GM21717 (cell line): Measurements from ENCODE around the gene CCDC85C.

Experiments used
- ATAC-seq: cut with Tn5 transposase; IDR thresholded peaks from one replicate; pipeline ENCODE4 v1.9.1; 2021; ENCODE audit warnings: mild to moderate bottlenecking, moderate library complexity; ENCODE audit not compliant: unreplicated experiment

Gene CCDC85C

DNA sequence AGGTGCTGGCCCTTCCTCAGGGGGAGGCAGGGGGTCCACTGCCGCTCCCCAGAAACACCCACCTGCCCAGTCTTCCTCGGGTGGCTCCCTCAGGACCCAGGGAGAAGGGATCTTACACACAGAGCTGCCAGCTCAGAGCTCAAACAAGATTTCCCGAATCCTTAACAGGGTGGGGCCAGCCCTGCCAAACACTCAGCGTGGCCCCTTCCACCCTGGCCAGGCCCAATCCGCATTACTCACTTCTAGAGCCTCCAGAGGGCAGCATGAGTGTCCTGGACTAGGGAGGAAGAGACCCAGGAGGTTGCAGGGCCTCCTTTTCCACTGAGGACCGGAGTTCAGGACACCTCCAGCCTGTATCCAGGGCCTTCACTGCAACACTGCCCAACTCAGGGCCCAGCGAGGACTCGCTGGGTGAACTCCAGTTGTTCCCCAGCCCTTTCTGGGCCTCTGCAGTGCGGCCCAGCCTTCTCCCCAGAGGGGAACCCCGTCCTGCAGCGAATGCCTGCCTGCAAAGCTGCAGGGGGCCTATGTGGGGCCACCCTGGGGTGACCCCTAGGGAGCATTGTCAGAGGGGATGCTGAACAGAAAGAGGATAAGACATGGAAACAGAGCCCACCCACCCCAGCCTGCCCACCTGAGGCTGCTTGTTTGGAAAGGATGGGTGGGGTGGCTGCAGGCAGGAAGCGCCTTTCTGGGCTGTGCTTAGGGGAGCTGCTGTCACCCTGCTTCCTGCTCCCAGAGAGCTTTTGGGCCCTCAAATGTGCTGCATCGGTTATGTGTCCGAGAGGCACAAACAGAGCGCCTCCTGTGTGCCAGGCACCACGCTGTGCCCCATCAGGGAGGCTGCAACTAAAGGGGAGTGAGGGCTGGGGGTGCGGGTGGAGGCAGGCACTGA is 79.0 kb downstream of the CCDC85C start:
- ATAC-seq: no peak

DNA sequence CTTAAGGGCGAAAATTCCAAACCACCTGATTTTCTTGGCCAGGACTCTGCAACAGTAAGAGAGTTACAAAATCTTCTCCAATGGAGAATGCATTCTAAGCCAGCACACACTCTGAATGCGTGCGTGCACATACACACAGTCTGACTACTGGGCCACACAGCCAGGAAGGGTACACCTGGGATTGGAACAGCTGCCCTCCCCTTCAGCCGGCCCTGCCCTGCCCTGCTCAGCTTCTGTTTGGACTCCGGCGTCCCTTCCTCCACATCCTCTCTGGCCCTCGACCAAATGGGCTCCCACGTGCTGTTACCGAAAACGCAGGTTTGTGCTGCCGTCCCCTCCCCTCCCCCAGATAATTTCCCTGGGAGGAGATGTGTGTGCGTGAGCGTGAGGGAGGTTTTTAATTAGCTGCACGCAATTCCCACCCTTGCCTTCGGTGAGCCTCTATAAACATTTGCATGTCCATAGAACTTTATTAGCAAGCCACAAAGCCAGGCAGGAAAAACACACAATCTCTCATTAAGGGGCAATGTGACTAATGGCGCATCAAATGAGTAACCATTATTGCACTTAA is 79.8 kb downstream of the CCDC85C start:
- ATAC-seq: no peak

DNA sequence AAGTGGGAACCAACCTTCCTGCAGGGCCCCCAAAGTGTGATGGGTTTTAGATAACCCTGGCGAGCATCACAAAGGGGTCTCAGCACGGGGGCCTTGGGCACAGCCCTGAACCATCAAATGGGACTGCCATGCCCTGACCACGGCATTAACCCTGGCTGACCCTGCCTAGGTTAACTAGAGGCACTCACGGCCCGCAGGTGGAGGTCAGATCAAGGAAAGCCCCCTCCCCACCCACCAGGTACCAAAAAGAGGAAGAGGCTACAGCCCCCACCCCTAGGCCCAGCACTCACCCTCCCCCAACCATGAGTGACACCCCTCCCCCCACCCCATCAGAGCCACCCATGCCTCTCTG is 80.3 kb downstream of the CCDC85C start:
- ATAC-seq: no peak

DNA sequence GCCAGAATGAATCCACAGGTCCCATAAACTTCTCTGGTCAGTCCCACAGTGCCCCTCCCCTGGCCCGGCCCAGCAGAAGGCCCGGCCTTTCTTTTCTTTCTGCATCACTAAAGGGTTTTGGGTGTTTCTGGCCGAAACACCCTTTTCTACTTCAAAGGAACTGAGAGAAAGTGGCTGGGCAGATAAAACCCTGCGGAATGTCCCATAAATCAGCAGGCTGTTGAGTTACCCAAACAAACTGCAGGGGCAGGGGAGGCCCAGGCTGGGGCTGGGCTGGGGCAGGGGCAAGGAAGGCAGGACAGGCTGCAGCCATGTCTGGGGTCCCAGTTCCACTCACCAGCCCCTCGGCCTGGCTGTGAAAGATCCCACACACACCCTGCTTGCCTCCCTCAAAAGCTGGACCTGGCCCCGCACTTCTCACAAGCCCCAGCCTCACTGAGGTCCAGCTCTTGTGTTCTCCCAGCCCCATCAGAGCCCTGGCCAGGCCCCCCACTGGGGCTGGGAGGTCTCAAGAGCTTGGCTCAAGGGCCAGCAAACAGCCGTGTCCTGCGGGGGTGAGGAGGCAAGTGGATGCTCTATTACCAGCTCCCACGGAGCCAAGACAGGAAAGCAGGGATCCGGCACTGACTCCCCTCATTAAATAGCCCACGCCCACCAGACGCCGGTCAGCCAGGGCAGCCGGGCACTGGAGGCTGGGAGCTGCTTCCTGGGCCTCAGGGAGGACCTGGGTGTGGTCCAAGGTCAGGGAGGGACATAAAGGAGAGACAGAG is 80.9 kb downstream of the CCDC85C start:
- no peak for ATAC-seq

DNA sequence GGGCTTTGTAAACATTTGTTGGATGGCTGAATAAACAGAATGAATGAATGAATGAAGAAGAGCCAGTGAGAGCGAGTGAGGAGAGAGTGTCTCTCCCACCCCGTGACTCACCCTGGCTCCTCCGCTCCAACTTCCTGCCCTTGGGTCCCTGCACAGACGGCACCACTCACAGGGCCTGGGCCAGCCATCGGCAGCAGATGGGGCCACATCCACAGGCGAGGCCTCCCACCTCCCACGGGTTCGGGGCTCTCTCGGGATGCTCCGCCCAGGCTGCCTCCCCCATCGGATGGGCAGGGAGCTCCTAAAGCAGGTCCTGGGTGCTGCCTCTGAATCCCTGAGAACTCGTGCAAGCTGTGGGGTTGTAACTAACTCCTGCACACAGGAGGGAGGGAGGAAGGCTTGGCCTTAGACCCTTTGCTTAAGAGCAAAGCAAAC is 81.5 kb downstream of the CCDC85C start:
- ATAC-seq: no peak

DNA sequence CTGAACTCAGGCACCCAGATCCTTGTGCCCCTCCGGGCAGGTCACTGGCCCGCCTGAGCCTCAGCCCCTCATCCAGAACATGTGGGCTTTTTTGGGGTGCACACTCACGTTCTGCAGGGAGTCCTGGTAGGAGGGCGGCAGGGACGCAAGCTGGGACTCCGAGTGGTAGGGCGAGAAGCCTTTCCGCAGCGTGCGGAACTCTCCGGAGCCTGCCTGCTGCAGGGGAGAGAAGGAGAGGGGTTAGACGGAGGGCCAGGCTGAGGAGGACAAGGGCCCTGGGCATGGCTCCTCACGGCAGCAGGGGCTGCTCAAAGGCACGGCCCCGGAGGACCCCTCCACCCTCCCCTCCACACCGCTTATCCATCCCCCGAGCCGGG is 82.0 kb downstream of the CCDC85C start:
- no peak for ATAC-seq

DNA sequence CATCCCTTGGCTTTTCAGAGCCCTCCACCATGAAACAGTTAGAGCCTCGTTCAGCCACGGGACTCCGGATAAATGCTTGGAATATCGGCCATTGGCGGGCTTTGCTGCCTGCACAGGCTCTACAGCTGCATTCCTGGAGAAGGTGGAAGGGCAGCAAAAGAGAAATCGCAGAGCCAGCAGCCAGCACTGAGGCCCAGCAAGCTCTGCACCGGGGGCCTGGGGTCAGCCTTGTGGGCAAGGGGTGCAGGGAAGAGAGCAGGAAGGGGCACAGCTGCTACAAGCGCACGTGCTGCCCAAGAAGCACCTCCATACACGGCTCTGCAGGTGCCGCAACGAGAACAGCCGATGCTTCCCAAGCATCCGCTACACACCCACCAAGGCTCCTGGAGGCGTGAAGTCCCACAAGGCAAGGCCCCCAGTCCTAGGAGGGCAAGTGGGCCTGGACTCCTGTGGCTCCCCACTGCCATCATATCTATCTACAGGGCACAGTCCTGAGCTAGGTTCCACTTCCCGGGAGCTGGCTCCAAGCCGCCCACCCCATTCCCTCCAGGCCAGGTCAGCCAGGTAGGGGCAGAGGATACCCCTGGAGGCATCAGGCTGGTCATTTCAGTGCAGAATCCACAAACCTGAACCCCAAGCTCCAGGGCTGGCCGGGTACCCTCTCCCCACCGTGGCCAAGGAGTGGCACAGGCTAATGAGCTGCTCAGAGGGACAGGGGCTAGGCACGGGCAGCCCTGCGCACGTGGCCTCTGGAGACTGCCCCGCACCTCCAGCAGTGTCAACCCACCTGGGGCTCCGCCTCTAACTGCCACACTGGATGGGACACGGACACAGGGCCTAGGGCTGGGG is 82.6 kb downstream of the CCDC85C start:
- no peak for ATAC-seq

DNA sequence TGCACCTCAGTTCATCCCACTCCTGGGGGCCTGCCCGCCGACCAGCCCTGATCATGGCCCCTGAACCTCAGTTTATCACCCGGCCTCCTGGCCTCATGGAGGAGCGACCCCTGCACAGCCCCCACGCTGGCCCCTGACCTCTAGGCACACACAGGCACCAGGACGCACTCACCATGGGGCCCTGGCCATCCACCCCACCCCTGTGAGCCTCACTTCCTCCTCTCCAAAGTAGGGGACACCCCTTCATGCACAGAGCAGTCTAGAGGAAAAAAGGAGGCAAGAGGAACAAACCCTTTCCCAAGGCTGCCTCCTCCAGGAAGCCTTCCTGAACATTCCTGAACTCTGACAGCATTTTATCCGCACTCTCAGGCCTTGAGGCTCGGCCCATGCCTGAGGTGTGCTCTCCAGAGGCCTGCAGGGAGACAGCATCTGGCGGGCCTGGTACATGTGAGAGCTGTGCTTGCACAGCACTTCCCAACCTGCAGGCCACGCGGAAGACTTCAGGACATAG is 83.4 kb downstream of the CCDC85C start:
- ATAC-seq: no peak

DNA sequence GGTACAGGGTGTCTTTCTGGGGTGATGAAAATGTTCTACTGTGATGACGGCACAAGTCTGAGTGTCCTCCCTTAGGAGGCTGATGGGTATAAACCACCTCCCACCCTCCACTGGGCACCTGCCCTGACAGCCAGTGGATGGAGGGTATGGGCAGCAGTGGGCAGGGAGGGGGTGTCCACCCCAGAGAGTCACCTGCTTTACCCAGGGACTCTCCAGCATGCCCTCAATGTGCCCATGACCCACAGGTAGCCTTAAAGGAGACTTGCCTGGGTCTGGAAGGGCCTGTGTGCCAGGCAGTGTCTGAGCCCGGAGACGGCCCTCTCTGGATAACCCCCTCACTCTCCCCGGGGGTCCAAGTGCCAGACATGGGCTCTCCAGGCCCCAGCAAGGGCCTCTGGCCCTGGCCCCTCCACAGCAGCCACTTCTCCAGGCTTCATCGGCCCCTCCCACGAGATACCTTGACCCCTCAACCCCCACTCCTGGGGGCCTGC is 84.0 kb downstream of the CCDC85C start:
- ATAC-seq: no peak

DNA sequence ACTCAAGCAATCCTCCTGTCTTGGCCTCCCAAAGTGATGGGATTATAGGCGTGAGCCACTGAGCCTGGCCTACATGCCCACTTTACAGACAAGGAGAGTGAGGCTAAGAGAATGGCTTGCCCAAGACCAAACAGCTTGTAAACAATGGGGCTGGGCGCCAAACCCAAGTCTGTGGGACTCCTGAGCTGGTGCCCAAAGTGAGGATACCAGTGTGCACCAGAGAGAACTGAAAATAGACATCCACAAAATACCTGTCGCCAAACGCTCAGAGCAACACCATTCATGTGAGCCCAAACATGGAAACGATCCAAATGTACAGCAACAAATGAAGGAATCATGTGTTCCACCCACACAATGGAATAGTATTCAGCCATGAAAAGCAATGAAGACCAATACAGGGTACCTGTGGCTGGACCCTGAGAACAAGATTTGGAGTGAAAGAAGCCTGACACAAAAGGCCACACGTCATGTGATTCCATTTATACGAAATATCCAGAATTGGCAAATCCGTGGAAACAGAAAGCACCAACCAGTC is 84.6 kb downstream of the CCDC85C start:
- ATAC-seq: no peak

DNA sequence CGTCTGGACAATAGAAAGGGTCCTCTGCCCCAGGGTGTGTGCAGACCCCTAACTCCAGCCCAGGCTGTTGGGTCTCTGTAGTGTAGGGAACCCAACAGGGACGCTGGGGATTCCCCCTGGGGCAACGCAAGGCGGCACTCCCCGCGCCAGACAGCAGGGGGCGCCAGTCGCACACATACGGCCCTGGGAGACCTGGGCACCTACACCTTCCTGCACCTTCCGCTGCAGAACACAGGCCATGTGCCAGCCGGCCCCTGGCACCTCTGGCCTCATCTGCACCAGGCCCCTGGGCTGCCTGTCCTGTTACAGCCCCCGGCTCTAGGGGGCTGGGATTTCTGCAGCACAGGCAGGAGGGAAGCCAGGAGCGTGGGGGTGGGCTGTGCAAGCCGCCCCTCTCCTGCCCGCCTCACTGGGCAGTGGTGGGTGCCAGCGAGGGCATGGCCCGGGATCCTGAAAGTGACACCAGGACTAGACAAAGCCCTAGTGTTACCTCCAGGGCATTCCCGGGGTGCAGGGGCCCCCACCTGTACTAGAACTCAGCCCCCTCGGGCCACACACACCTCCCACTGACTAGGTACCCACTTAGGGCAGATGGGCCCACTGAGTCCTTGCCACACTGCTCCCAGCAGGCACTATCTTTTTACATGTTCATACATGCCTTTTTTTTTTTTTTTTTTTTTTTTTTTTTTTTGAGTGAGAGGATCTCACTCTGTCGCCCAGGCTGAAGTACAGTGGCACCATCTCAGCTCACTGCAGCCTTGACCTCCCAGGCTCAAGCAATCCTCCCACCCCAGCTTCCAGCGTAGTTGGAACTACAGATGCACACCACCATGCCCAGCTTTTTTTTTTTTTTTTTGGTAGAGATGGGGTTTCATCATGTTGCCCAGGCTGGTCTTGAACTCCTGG is 85.3 kb downstream of the CCDC85C start:
- no peak for ATAC-seq

DNA sequence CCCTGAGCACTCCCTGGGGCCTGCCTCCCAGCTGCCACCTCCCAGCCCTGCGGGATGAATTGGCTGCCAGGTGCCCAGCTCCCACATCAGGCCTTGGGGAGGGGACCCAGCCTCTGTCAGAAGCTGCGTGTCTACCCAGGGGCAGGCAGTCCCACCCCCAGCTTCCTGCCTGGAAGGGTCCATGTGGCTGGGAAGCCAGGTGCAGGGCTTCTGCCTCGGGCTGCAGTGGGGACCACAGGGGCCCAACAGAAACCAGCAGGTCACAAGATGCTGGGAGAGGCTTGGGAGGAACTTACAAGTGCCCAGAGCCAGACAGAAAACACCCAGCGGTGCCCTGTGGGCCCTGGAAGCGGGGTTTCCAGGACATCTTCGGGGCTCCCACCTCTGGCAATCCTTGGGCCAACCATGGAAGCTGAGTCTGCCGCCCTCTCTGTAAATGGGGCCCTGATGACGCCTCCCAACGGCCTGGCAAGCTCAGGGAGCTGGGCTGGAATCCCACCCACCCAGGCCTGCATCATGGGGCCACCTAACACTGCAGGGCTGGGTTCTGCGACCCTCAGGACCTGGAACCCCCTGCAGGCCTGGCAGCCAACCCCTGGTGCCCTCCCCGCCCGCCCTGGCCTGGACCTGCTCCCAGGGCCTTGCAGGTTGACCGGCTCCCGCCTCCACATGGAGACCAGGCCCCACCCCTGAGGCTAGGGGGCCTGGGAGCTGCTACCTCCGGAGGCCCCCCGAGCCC is 86.2 kb downstream of the CCDC85C start:
- ATAC-seq: no peak

DNA sequence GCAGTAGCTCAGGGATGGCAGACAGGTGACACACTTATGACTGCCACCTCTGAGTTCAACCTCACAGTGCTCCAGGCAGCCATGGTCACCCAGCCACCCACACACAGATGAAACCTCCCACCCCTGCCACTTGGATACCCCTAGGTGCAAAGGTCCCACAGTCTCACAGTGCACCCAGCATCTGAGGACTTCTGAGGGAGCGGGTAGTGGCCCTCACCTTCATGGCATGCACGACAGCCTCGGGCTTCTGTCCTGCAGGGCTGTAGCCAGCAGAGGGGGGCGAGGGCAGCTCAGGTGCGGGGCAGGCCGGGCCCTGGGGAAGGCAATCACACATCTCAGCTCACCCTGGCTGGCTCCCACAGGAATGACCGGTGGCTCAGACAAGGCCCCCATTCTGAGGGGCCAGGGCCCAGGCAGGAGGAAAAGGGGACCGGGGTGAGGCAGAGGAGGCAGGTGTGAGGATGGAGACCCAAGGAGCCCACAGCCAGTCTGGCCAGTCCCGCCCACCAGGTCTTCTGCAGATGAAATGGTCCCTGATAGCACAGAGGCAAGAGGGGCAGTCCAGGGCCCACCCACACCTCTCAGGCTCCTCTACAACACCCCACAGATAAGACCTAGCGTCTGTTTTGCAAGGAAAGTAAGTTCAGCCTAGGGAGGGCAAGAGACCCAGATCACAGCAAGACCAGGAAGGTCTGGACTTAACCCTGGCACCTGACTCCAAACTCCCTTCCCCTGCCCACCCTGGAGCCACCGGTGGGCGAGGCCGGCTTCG is 87.0 kb downstream of the CCDC85C start:
- no peak for ATAC-seq

DNA sequence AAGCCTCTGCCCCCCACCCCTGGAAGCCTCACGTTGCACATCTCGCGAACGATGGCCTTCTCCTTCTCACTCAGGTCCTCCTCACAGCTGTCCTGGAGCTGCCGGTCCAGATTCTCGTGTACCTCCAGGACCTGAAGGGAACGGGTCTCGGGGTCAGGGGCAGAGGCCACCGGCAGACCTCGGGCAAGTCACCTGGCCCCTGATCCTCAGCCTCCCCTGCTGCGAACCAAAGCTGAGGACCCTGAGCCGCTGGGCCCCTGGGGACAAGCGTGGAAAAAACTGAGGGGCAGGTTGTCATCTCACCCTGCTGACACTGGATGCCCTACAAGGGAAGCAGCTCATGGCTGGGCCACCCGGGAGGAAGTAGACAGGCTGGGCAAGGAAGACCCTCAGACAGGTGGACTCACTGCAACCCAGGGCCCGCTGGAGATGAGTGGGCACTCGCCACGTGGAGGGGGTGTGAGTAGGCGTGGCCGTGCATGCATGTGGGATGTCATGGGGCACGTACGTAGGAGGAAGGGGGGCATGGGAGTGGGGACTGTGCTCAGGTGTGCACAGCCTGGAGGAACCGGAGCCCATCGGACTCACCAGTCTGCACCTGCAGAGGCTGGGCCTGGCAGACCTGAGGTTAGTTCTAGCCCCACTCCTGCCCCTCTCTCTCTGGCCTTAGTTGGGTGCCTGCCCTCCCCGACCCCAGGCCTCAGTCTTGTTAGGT is 87.7 kb downstream of the CCDC85C start:
- ATAC-seq: no peak

DNA sequence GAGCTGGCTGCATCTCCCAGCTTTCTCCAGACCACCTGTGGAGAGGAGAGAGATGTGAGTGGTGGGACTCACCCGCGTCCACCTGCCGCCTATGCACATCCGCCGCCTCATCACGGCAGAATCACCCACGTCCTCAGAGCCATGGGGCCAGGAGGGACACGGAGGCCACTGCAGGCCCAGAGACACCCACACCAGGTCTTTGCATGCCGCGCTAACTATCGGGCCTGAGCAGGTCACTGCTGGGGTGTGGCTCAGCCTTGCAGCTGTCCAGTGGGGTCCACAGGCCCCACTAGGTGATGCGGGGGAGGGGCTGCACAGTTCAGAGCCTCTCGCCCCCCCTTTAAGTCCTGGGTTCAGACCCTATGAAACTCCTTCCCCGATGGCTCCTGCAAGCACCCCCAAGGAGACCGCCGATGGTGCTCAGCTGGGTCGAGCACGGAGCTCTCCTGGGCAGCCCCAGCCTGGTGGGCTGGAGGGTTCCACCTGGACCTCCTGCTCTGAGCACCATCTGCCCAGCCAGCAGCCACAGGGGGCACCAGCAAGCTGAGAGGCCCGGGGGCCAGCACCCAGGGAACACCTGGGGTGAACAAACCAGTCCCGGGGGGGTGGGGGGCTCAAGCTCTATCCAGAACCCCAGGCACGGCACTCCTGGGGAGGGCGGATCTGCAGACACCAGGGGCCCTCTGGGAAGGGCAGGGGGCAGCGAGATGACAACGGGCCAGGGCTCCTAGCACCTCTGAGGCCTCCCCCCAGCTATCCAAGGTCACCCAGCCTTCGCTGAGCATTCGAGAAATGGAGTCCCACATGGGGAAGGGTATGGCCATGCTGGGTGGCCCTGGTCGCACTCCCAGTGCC is 88.5 kb downstream of the CCDC85C start:
- ATAC-seq: no peak

DNA sequence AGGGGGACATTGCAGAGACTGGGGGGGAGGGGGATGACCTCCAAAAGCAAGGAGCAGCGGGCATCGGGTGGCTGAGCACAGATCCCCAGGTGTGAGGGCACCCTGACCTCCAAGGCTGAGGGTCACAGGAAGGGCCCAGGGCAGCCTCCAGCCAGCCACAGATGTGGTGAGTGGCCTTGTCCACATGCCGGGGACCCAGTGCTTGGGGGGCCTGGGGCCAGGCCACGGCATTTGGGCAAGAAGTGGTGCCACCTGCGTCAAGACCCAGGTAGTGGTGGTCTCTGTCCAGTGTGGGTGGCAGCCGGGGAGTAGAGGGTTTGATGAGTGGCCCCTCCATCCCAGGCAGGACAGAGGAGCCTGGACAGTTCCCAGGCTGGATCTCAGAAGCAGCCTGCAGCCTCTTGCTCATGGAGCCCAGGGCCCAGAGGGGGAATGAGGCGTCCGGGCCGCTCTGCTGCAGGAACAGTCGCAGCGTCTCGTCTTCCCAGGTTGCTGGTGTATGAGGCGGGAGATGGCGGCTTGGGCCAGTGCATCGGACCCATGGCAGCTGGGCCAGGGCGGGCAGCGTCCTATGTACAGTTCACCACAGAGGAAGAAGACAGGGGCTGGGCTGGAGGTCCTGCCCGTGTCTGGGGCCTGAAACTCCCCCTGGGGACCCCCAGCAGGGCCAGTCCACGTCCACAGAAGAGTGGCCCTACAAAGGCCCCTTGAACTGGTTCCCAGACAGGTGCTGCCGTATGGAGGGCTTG is 89.3 kb downstream of the CCDC85C start:
- no peak for ATAC-seq
